GM15510 (cell line): ENCODE data around the gene CPTP.

Experiments
- POLR2A ChIP-seq: IDR thresholded peaks from 3 replicates; pipeline ENCODE4 v1.6.1; 2011; ENCODE audit warnings: borderline replicate concordance; ENCODE audit not compliant: insufficient read length; ENCODE audit errors: extremely low read depth

CPTP gene

DNA sequence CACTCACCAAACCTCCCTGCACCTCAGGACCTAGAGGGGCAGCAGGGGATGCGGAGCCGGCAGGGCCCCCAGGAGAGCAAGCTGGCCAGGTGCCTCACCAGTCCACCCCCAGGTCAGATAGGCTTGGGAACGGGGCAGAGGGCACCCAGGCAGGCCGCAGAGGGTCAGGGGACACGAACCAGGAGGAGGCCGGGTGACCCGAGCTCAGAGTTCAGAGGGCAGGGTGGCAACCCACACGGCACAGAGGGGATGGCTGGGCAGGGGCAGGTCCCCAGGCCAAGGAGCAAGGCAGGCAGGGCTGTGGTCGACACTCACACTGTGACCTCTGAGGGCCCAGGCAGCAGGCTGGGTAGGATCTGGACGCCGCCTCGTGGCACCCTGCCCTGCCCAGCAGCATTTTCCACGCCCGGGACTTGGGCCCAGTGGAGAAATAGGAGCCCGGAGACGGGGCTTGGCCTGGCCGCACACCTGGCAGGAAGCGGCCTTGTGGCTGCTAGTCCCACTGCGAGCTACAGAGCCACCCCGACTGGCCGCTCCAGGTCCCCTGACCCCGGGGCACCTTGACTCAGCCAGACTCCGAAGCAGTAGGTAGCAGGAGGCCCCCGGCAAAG, 19.3 kb downstream of the CPTP start:
- TF ChIP-seq POLR2A, result no peak

DNA sequence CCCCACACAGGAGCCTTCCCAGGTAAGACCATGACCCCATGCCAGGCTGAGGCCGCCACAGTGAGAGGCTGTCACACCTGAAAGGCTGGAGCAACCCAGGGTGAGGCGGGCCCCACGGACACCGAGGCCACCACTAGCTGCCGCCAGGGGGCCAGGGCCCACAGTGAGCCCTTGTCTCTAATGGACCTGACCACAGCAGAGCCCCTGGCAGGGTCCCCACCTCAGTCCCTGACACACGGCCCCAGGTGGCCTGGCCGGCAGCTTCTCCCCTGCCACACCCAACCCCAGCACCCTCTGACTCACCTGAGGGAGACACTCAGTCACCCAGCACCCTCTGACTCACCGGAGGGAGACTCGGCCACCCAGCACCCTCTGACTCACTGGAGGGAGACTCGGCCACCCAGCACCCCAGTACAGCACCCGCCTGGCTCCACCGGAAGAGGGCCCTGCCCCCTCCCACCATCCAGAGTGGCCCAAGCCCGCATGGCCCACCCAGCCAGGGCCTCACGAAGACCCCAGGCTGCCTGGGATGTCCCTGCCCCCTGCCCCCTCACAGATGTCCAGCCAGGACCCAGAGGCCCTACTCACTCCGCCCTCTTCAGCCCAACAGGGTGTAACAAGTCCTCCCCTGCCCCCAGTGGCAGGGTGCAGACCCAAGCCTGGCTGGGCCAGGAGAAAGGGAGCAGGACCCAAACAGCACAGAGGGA, 20.2 kb downstream of the CPTP start:
- TF ChIP-seq POLR2A, result no peak

DNA sequence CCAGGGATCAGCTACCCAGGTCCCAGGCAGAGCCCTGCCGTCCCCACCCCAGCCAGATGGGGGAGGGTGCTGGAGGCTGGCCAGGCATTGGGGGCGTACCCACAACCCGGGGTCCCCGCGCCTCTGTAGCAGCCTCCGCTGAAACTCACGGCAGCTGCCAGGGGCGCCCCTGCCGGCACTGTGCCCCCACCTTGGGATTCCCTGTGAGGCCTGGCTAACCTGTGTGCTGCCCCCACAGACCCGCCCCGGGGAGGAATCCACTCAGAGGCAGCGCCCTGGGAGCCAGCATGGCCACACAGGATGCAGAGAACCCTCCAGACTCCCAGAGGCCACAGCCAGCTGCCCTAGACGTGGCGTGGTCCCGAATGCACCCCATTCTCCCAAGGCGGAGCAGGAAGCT, 20.8 kb downstream of the CPTP start:
- TF ChIP-seq POLR2A, result no peak

DNA sequence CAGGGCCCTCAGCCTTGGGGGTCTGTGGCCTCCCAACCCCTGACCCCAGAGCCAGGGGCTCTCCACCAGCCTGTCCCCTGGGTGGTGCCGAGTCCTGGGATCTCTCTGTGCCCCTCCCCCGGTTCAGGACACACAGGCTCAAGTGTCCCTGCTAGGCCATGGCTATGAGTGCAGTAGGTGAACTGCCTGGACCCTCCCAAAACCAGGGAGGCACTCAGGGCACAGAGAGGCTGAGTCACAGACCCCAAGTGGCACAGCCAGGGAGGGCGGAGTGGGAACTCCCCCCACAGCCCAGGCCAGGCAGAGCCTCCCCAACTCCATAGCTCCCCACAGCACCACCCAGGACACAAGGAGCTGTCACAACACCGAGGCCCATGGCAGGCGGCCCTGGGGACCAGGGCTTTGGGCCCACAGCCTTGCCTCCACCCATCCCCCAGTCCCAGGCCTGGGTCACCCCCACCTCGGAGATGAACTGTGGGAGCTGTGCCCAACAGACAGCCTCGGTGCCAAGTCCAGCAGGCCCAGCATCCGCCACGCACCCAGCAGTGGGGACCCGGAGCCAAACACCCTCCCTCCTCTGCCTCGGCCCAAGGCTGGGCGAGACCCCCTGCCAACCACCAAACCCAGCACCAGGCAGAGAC, 21.4 kb downstream of the CPTP start:
- TF ChIP-seq POLR2A, result no peak

DNA sequence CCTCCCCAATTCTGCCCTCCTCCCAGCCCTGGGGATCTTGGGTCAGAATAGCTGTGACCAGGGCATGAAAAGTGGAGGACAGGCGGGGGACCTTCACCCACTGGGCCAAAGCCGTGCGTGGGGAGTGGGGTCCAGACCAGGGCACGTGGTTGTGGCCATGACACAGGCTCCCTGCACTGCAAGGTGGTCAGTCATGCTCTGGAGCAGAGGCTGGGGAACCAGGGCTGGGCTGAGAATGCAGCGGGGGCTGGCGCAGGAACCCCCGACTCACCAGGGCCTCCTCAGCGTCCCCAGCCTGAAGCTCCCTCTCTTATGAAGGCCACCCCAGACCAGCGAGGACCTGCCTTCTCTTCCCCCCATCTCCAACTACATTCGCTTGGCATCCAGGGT, 21.9 kb downstream of the CPTP start:
- TF ChIP-seq POLR2A, result no peak

DNA sequence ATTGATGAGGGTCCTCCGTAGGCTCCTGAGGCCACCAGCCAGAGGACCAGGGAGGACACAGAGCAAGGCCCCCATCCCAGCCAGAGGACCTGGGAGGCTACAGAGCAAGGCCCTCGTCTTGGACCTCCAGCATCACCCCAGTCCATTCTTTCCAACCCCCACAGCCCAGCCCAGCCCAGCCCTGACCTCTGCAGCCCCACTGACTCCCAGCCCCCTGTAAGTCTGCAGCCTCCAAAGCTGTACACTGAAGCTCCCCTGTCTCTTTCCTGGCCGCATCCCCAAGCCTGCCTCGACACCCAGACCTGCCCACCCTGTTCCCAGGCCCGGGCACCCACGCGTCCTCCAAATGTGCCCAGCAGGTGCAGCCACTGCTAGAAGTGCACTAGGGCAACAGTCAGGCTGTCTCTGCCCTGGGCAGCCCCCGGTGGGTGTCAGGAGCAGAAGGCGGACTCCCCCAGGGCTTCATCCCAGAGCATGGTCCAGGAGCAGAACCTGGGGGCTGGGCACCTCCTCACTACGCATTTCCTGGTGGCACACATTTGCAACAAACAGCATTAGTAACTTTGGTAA, 22.5 kb downstream of the CPTP start:
- no peak for TF ChIP-seq POLR2A

DNA sequence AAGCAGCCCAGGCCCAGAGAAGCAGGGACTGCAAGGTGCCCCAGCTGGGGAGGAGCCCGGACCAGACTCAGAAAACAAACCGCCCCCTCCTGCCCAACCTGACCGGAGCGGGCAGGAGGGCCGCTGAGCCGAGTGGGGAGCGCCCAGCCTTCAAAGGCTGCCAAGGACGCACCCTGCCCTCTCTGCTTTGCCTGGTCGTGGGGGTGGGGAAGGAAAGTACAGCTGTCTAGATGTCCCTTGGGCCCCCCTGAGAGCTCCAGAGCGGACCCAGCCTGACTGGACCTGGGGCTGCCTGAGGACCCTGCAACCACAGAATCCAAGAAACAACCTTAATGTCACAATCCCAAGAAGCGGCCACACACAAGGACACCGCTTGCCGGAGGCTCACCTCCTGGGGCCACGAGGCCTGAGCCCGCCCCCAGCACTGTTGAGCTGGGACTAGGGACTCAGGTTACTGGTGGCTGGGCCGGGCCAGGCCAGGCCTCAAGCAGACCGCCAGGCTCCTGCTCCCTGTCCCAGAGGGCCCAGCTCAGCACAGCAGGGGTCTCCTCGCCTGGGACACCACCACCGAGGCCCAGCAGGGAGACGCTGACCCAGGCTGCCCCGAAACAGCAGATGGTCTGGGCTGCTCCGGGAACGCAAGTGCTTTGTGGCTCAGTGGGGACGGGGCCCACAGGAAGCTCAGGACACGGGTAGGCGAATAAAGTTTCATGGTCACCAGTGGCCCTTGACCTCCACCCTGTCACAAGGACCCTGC, 23.2 kb downstream of the CPTP start:
- no peak for TF ChIP-seq POLR2A

DNA sequence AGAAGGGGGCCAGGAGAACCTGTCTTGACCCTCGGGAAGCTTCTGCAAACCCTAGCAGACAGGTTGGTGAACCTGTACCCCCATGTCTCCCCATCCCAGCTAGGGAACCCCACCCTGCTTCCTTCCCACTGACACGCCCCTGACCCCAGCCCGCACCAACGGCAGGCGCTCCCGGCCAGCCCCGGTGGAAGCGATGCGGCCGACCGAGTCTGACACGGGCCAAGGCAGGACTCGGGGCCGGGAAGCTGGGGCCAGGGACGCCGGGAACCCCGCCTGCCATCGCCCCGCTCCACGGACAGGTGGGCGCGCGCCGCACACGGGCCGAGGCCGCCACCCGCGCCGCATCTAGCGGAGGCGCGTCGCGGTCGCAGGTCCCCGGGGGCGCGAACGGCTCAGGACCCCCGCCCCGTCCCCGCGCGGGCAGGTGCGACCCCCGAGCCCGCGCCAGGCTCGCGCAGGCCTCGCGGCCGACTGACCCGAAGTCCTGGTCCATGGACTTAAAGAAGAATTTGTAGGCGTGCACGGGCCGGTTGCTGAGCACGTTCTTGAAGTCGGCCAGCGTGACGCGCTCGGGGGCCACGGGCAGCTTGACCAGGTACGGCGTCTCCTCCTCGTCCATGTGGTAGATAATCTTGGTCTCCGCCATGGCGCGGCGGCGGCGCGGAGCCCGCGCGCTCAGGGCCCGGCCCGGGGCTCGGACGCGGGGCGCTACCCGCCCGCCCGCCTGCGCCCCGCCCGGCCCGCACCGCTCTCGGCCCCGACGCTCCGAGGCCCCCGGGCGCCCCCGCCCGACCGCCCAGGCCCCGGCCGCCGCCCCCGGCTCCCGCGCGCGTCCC, 24.0 kb downstream of the CPTP start:
- TF ChIP-seq POLR2A, result no peak

DNA sequence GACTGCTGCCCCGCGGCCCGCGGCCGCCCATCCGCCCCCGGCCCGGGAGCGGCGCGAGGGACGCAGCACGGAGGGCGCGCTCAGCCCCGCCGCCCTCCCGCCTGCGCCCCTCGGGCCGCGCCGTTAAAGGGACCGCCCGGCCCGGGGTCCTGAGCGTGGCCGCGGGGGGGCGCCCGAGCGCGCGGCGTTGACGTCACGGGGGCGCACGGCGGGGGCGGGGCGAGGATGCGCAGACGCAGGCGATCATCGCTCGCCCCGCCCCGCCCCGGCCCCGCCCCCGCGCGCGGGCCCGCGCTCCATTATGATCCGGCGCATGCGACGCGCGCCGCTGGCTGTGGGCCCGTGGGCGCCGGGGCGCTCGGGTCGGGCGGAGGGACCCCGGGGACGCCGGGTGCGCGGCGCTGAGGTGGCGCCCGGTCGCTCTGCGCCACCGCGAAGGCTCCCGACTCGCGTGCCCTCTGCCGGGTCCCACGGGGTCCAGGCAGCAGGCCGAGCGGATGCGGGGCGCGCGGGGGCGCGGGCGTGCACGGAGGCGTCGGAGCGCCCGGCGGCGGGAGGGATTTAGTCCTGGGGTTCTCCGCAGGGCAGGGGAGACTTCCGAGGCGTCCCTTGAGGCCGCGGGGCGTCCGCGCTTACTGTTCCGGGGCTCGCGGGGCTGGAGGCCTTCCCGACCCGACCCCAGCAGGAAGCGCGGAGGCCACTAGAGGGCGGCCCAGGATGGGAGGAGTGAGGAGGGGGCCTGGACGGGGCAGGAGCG, 24.8 kb downstream of the CPTP start, which contains the start of gene DVL1:
TSS of gene DVL1 (minus strand) at position 163 of the 757 bp plus-strand sequence. CDS start 353 bp downstream, outside the sequence.
- TF ChIP-seq POLR2A, result peak; percentile 83

DNA sequence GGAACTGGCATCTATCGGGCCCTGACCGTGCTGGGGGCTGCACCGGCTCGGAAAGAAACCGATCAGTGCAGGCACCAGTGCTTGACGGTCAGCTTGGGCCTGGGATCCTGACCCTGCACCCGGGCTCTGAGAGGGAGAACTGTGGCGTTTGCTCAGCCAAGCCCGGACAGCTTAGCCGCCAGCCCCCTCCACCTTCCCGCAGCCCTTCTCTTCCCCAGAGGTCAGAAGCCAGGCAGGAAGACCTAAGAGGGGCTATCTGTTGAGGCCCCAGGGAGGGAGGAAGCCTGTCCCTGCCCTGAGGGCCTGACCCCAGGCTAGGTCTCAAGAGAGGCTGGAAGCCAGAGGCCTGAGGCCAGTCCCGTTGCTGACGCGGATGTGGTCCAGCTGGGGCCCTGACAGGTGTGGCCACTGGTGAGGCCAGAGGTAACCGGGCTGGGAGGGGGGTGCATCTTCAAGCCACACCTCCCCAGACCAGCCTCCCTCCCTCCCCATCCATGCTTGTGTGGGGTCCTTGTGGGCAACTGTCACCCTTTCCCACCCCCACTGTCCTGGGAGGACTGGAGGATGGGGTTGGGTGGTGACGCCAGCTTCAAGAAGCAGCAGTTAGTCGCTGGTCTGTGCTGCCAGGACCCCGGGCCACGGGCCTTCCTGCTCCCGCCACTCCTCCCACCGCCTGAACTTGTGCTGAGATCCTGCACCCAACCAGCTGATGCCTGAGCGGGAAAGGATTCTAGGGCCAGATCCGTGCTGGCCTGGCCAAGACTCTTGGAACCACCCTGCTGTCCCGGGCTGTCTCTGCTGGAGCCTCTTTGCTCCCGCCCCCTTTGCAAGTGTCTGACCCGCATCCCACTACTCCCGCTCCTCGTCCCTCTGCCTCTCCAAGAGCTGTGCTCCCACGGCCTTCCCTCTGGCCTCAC, 27.2 kb downstream of the CPTP start:
- no peak for TF ChIP-seq POLR2A

DNA sequence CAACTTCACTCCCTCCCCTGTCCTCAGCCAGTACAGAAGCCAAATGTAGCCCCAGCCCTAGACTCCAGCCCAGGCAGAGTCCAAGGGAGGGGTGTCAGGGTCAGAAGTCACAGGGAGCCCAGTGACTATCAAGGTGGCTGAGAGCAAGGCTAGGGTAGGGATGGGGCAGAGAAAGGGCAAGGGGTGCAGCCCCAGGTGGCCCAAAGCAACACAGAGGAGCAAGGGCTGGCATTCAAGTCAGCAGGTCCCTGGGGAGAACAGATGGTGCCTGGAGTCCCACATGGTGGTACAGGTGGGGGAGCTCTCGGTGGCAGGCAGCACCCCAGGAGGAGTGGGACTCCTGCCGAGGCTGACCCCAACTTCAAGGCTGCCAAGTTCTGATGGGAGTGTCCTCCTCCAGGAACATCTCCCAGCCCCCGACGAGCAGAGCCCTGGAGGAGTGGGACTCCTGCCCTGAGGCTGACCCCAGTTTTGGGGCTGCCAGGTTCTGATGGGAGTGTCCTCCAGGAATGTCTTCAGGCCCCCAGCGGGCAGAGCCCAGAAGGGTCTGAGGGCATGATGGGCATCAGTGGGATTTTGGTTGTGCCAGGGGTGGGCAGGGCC, 28.3 kb downstream of the CPTP start:
- no peak for TF ChIP-seq POLR2A
